ENCODE results near the gene SFXN2. TPM values are rescaled to one million over a fixed set of nuclear protein-coding genes. Genes with fewer than 3 reads are reported as not detected.

Gene SFXN2
- polyA plus RNA-seq, 1 of the 3 experiments (the other 2 are of a cell fraction), result 10.2 TPM

GRCh38 chr10:102670871-102671434, 43.5 kb upstream of the SFXN2 start:
- Histone ChIP-seq H3K9me2 (no peaks in the 10 kb centered on the region), H3F3A (replicated peaks; ENCODE audit: insufficient read depth) (no peaks in the 10 kb centered on the region), H3K27me3 (ENCODE audit: insufficient read depth) (no peaks in the 10 kb centered on the region), H3K9ac (no peak overlapping the region), H3K36me3 (replicated peaks in 1 of 2; ENCODE audit: control insufficient read depth in 1 of 2, insufficient read depth in 2 of 2, low read length in 1 of 2) (no peaks in the 10 kb centered on the region), H3K4me2 (no peak overlapping the region), H3K4me3 (ENCODE audit: low read depth in 2 of 2, low read length in 1 of 2) (no peak overlapping the region), H3K4me1 (ENCODE audit: control insufficient read depth in 1 of 2, insufficient read depth in 2 of 2, low read depth in 1 of 2, low read length in 1 of 2) (peaks cover 26 to 55% of the 10 kb centered on the region in 2 experiments; a peak in 3 of 4 replicates), H4K20me1 (ENCODE audit: insufficient read depth) (no peaks in the 10 kb centered on the region), H3K9me3 (no peaks in the 10 kb centered on the region), H3K79me2 (ENCODE audit: insufficient read depth) (no peaks in the 10 kb centered on the region), H2AFZ (ENCODE audit: low read depth) (no peak overlapping the region), H3K27ac (ENCODE audit: low read depth in 2 of 2, low read length in 1 of 2) (peak overlapping the region in 1 of 2 experiments; percentile 77; a peak in 2 of 4 replicates)
- 76% methylated on average over 5 of the region's 6 CpGs for WGBS (ENCODE audit: low lambda C conversion rate)
- DNase-seq, result peak; percentile 39
- POLR2A ChIA-PET, result interaction anchor here (1.0 to 3.6 kb wide), 4 partner anchors 20 to 43 kb away, joined by 3 to 25 read pairs (median 7); partner anchors contain the start of genes ARL3 and SFXN2
- CTCF ChIA-PET, result interaction anchor here (0.8 to 12.9 kb wide), 17 partner anchors 7 to 230 kb away, joined by 3 to 123 read pairs (median 5); partner anchors contain the start of genes ACTR1A, ARL3, SFXN2 and SUFU
- no peak for TF ChIP-seq POLR2AphosphoS5 (IDR thresholded peaks at IDR 0.05; ENCODE audit: low read depth, low read length)
- no peak for TF ChIP-seq USF1 (IDR thresholded peaks at IDR 0.05; ENCODE audit: borderline replicate concordance, low read depth)
- TF ChIP-seq ELF1 (IDR thresholded peaks at IDR 0.05), result no peak
- TF ChIP-seq EP300 (IDR thresholded peaks at IDR 0.05; ENCODE audit: borderline replicate concordance in 1 of 2, low read depth in 1 of 2, low read length in 1 of 2), result peak in 1 of 2 experiments; percentile 46; a peak in 1 of 4 replicates
- no peak for TF ChIP-seq NFIC (IDR thresholded peaks at IDR 0.05; ENCODE audit: borderline replicate concordance)
- no peak for TF ChIP-seq TCF12 (IDR thresholded peaks at IDR 0.05)
- TF ChIP-seq GABPA (IDR thresholded peaks at IDR 0.05; ENCODE audit: low read depth), result no peak
- TF ChIP-seq FOXJ3 (CRISPR knock-in tag; IDR thresholded peaks at IDR 0.05), result peak; percentile 36; the same call in 1 of the 2 replicates
- no peak for TF ChIP-seq SMC3 (IDR thresholded peaks at IDR 0.05; ENCODE audit: low read depth, low read length)
- TF ChIP-seq RFX5 (IDR thresholded peaks at IDR 0.05; ENCODE audit: low read length), result no peak
- TF ChIP-seq USF2 (IDR thresholded peaks at IDR 0.05; ENCODE audit: borderline replicate concordance, low read depth, low read length), result no peak
- no peak for TF ChIP-seq JUND (IDR thresholded peaks at IDR 0.05)
- TF ChIP-seq SIN3A (IDR thresholded peaks at IDR 0.05; ENCODE audit: borderline replicate concordance, low read depth, low read length), result no peak
- TF ChIP-seq IRF3 (IDR thresholded peaks at IDR 0.05; ENCODE audit: low read depth, low read length), result no peak
- peak; percentile 25 for TF ChIP-seq CHD2 (IDR thresholded peaks at IDR 0.05; ENCODE audit: low read length, partially characterized antibody)
- TF ChIP-seq RXRA (IDR thresholded peaks at IDR 0.05; ENCODE audit: borderline replicate concordance, low read depth), result no peak
- peak; percentile 54; the same call in 1 of the 2 replicates for TF ChIP-seq RCOR1 (IDR thresholded peaks at IDR 0.05; ENCODE audit: low read length)
- TF ChIP-seq RAD21 (IDR thresholded peaks at IDR 0.05; ENCODE audit: low read length), result no peak
- no peak for TF ChIP-seq YY1 (IDR thresholded peaks at IDR 0.05; ENCODE audit: low read depth)
- no peak for TF ChIP-seq TAF1 (IDR thresholded peaks at IDR 0.05; ENCODE audit: borderline replicate concordance, low read depth, low read length)
- TF ChIP-seq FOXM1 (IDR thresholded peaks at IDR 0.05; ENCODE audit: low read depth), result no peak
- TF ChIP-seq, protein P1, sequence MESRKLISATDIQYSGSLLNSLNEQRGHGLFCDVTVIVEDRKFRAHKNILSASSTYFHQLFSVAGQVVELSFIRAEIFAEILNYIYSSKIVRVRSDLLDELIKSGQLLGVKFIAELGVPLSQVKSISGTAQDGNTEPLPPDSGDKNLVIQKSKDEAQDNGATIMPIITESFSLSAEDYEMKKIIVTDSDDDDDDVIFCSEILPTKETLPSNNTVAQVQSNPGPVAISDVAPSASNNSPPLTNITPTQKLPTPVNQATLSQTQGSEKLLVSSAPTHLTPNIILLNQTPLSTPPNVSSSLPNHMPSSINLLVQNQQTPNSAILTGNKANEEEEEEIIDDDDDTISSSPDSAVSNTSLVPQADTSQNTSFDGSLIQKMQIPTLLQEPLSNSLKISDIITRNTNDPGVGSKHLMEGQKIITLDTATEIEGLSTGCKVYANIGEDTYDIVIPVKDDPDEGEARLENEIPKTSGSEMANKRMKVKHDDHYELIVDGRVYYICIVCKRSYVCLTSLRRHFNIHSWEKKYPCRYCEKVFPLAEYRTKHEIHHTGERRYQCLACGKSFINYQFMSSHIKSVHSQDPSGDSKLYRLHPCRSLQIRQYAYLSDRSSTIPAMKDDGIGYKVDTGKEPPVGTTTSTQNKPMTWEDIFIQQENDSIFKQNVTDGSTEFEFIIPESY (IDR thresholded peaks at IDR 0.05; ENCODE audit: borderline replicate concordance, low read depth), result no peak
- TF ChIP-seq, protein P2, sequence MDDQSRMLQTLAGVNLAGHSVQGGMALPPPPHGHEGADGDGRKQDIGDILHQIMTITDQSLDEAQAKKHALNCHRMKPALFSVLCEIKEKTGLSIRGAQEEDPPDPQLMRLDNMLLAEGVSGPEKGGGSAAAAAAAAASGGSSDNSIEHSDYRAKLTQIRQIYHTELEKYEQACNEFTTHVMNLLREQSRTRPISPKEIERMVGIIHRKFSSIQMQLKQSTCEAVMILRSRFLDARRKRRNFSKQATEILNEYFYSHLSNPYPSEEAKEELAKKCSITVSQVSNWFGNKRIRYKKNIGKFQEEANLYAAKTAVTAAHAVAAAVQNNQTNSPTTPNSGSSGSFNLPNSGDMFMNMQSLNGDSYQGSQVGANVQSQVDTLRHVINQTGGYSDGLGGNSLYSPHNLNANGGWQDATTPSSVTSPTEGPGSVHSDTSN (IDR thresholded peaks at IDR 0.05), result no peak
- TF ChIP-seq FOSL2 (IDR thresholded peaks at IDR 0.05; ENCODE audit: borderline replicate concordance, low read depth), result no peak
- TF ChIP-seq REST (IDR thresholded peaks at IDR 0.05; ENCODE audit: low read depth, low read length), result no peak
